ENCODE measurements around the gene CNTN5.

CNTN5 gene

DNA sequence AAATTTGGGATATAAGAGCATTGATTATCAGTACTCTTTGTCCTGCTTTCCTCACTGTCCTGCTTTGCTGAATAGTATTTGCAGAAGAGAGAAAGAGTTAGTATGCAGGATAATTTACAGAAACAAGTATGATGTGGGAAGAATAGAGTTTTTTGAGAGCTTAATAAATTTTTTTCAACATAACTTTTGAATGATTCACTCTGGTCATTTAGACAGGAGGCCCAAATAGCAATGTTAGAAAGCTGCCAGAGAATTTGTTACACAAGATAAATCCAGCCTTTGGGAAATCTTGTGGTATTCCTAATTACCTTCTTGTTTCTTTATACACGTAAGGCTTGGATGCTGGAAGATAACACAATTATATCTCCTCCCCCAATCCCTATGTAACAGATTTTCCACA is 484.6 kb downstream of the CNTN5 start:
- Histone ChIP-seq H3K9ac (ENCODE audit: low read length) (no peak overlapping the region), H2BK5ac (ENCODE audit: low read depth, low read length, poor library complexity, severe bottlenecking) (no peak overlapping the region), H3K23ac (ENCODE audit: low read length in 2 of 2) (no peak overlapping the region), H3K36me3 (ENCODE audit: control insufficient read depth in 1 of 2, insufficient read depth in 2 of 2, low read depth in 1 of 2, low read length in 2 of 2) (no peaks in the 10 kb centered on the region), H3K4ac (ENCODE audit: low read depth in 1 of 2, low read length in 2 of 2) (no peak overlapping the region), H3K27ac (ENCODE audit: low read length, poor library complexity, severe bottlenecking) (peak overlapping the region; percentile 43), H3K9me3 (ENCODE audit: control insufficient read depth, low read length) (no peaks in the 10 kb centered on the region), H3K4me2 (ENCODE audit: low read length, poor library complexity, severe bottlenecking) (no peak overlapping the region), H3K4me1 (ENCODE audit: control insufficient read depth, insufficient read depth, low read depth, low read length) (no peaks in the 10 kb centered on the region), H3K14ac (ENCODE audit: low read length in 2 of 2) (no peak overlapping the region), H3K4me3 (ENCODE audit: insufficient read depth in 1 of 2, low read depth in 1 of 2, low read length in 2 of 2) (no peak overlapping the region), H2BK15ac (ENCODE audit: low read depth, poor library complexity, severe bottlenecking) (no peak overlapping the region), H2BK120ac (ENCODE audit: low read depth, low read length) (no peak overlapping the region), H4K91ac (ENCODE audit: low read length) (no peak overlapping the region), H4K8ac (ENCODE audit: low read length) (no peak overlapping the region), H2AFZ (ENCODE audit: low read depth, low read length) (no peak overlapping the region), H2AK5ac (ENCODE audit: low read length, severe bottlenecking) (no peak overlapping the region), H2BK12ac (ENCODE audit: low read length in 2 of 2) (no peak overlapping the region), H3K18ac (ENCODE audit: low read depth in 1 of 2, low read length in 2 of 2) (no peak overlapping the region), H3K79me1 (replicated peaks; ENCODE audit: low read length, poor library complexity, severe bottlenecking) (no peaks in the 10 kb centered on the region), H3K27me3 (ENCODE audit: control insufficient read depth in 1 of 2, insufficient read depth in 1 of 2, low read length in 2 of 2) (peaks cover 0 to 4% of the 10 kb centered on the region in 2 experiments)
- DNase-seq = peak; percentile 48
- 20% methylated on average over 1 of the region's 1 CpG for WGBS

DNA sequence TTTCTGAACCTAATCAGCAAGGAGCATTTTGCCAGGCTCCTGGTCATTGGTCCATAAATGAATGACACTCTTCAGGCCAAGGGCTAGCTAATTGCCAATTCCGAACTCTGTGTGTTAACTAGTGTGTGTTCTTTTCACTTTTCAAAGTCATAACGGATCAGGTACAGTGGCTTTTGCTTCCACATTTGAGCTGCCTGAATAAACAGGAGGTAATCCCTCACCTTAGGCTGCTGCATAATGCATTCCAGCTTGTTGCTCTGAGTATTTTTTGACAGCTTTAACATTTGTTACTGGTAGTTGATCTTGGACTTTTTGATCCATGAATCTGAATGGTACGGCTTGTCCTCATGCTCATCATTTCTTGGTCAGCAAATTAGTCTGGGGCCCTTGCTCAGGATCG is 485.1 kb downstream of the CNTN5 start:
- Histone ChIP-seq H3K9ac (ENCODE audit: low read length) (no peak overlapping the region), H3K4me2 (ENCODE audit: low read length, poor library complexity, severe bottlenecking) (no peak overlapping the region), H4K8ac (ENCODE audit: low read length) (no peak overlapping the region), H3K4ac (ENCODE audit: low read depth in 1 of 2, low read length in 2 of 2) (no peak overlapping the region), H3K14ac (ENCODE audit: low read length in 2 of 2) (no peak overlapping the region), H3K36me3 (ENCODE audit: control insufficient read depth in 1 of 2, insufficient read depth in 2 of 2, low read depth in 1 of 2, low read length in 2 of 2) (no peaks in the 10 kb centered on the region), H2AK5ac (ENCODE audit: low read length, severe bottlenecking) (no peak overlapping the region), H3K4me1 (ENCODE audit: control insufficient read depth, insufficient read depth, low read depth, low read length) (no peaks in the 10 kb centered on the region), H4K91ac (ENCODE audit: low read length) (no peak overlapping the region), H3K27me3 (ENCODE audit: control insufficient read depth in 1 of 2, insufficient read depth in 1 of 2, low read length in 2 of 2) (peaks cover 0 to 4% of the 10 kb centered on the region in 2 experiments), H3K23ac (ENCODE audit: low read length in 2 of 2) (no peak overlapping the region), H3K18ac (ENCODE audit: low read depth in 1 of 2, low read length in 2 of 2) (peak overlapping the region in 1 of 2 experiments; percentile 12), H3K79me1 (replicated peaks; ENCODE audit: low read length, poor library complexity, severe bottlenecking) (no peaks in the 10 kb centered on the region), H3K27ac (ENCODE audit: low read length, poor library complexity, severe bottlenecking) (peak overlapping the region; percentile 74), H3K9me3 (ENCODE audit: control insufficient read depth, low read length) (no peaks in the 10 kb centered on the region), H2BK5ac (ENCODE audit: low read depth, low read length, poor library complexity, severe bottlenecking) (no peak overlapping the region), H2BK120ac (ENCODE audit: low read depth, low read length) (no peak overlapping the region), H2AFZ (ENCODE audit: low read depth, low read length) (peak overlapping the region; percentile 14), H3K4me3 (ENCODE audit: insufficient read depth in 1 of 2, low read depth in 1 of 2, low read length in 2 of 2) (no peak overlapping the region), H2BK12ac (ENCODE audit: low read length in 2 of 2) (no peak overlapping the region), H2BK15ac (ENCODE audit: low read depth, poor library complexity, severe bottlenecking) (no peak overlapping the region)
- no peak for DNase-seq
- 91% methylated on average over 2 of the region's 4 CpGs for WGBS

DNA sequence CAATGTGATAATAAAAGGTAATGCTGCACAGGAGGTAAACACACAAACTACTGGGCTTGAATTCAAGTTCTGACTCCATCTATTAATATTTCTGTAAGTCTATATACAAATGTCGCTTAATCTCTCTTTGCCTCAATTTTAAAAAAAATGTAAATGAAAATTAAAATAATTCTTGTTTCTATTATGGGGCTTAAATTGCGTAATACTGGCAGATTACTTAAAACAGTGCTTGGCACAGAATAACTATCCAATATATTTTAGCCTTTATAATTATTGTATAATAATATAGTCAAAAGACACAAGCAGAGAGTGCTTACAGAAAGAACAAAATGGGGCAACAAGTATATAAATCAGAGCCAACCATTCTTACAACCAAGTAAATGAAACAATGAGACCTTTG is 489.1 kb downstream of the CNTN5 start:
- no peak overlapping the region for H4K8ac ChIP-seq (ENCODE audit: low read length)
- H3K23ac ChIP-seq (ENCODE audit: low read length in 2 of 2) = no peak overlapping the region
- no peaks in the 10 kb centered on the region for H3K27me3 ChIP-seq (ENCODE audit: control insufficient read depth in 1 of 2, insufficient read depth in 1 of 2, low read length in 2 of 2)
- H3K4me3 ChIP-seq (ENCODE audit: insufficient read depth in 1 of 2, low read depth in 1 of 2, low read length in 2 of 2) = no peak overlapping the region
- H4K91ac ChIP-seq (ENCODE audit: low read length) = no peak overlapping the region
- no peaks in the 10 kb centered on the region for H3K9me3 ChIP-seq (ENCODE audit: control insufficient read depth, low read length)
- no peak overlapping the region for H2AK5ac ChIP-seq (ENCODE audit: low read length, severe bottlenecking)
- no CpG with 5 or more reads among the region's 2 CpGs for WGBS
- no peaks in the 10 kb centered on the region for H3K4me1 ChIP-seq (ENCODE audit: control insufficient read depth, insufficient read depth, low read depth, low read length)
- no peak overlapping the region for H3K18ac ChIP-seq (ENCODE audit: low read depth in 1 of 2, low read length in 2 of 2)
- H3K27ac ChIP-seq (ENCODE audit: low read length, poor library complexity, severe bottlenecking) = no peak overlapping the region
- no peak for DNase-seq
- H2AFZ ChIP-seq (ENCODE audit: low read depth, low read length) = no peak overlapping the region
- H2BK15ac ChIP-seq (ENCODE audit: low read depth, poor library complexity, severe bottlenecking) = no peak overlapping the region
- H2BK5ac ChIP-seq (ENCODE audit: low read depth, low read length, poor library complexity, severe bottlenecking) = no peak overlapping the region
- H3K4ac ChIP-seq (ENCODE audit: low read depth in 1 of 2, low read length in 2 of 2) = no peak overlapping the region
- no peak overlapping the region for H3K14ac ChIP-seq (ENCODE audit: low read length in 2 of 2)
- no peak overlapping the region for H3K9ac ChIP-seq (ENCODE audit: low read length)
- H2BK120ac ChIP-seq (ENCODE audit: low read depth, low read length) = no peak overlapping the region
- H3K4me2 ChIP-seq (ENCODE audit: low read length, poor library complexity, severe bottlenecking) = no peak overlapping the region
- H2BK12ac ChIP-seq (ENCODE audit: low read length in 2 of 2) = no peak overlapping the region
- no peaks in the 10 kb centered on the region for H3K36me3 ChIP-seq (ENCODE audit: control insufficient read depth in 1 of 2, insufficient read depth in 2 of 2, low read depth in 1 of 2, low read length in 2 of 2)
- H3K79me1 ChIP-seq (replicated peaks; ENCODE audit: low read length, poor library complexity, severe bottlenecking) = no peaks in the 10 kb centered on the region

DNA sequence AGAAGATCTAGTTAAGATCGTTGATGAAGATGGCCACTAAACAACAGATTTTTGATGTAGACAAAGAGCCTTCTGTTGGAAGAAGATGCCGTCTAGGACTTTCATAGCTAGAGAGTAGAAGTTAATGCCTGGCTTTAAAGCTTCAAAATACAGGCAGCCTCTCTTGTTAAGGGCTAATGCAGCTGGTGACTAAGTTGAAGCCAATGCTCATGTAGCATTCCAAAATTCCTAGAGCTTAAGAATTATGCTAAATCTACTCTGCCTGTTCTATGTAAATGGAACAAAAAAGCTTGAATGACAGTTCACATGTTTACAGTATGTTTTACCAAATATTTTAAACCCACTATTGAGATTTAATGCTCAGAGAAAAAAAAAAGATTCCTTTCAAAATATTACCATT is 492.6 kb downstream of the CNTN5 start:
- Histone ChIP-seq H3K9ac (ENCODE audit: low read length) (no peak overlapping the region), H3K14ac (ENCODE audit: low read length in 2 of 2) (no peak overlapping the region), H3K36me3 (ENCODE audit: control insufficient read depth in 1 of 2, insufficient read depth in 2 of 2, low read depth in 1 of 2, low read length in 2 of 2) (no peaks in the 10 kb centered on the region), H2BK15ac (ENCODE audit: low read depth, poor library complexity, severe bottlenecking) (no peak overlapping the region), H2BK5ac (ENCODE audit: low read depth, low read length, poor library complexity, severe bottlenecking) (no peak overlapping the region), H2BK12ac (ENCODE audit: low read length in 2 of 2) (no peak overlapping the region), H3K4ac (ENCODE audit: low read depth in 1 of 2, low read length in 2 of 2) (no peak overlapping the region), H3K4me1 (ENCODE audit: control insufficient read depth, insufficient read depth, low read depth, low read length) (no peaks in the 10 kb centered on the region), H3K27me3 (ENCODE audit: control insufficient read depth in 1 of 2, insufficient read depth in 1 of 2, low read length in 2 of 2) (no peaks in the 10 kb centered on the region), H3K9me3 (ENCODE audit: control insufficient read depth, low read length) (no peaks in the 10 kb centered on the region), H4K8ac (ENCODE audit: low read length) (no peak overlapping the region), H3K23ac (ENCODE audit: low read length in 2 of 2) (no peak overlapping the region), H2BK120ac (ENCODE audit: low read depth, low read length) (no peak overlapping the region), H2AK5ac (ENCODE audit: low read length, severe bottlenecking) (no peak overlapping the region), H4K91ac (ENCODE audit: low read length) (no peak overlapping the region), H3K79me1 (replicated peaks; ENCODE audit: low read length, poor library complexity, severe bottlenecking) (no peaks in the 10 kb centered on the region), H3K27ac (ENCODE audit: low read length, poor library complexity, severe bottlenecking) (no peak overlapping the region), H3K4me3 (ENCODE audit: insufficient read depth in 1 of 2, low read depth in 1 of 2, low read length in 2 of 2) (no peak overlapping the region), H3K18ac (ENCODE audit: low read depth in 1 of 2, low read length in 2 of 2) (no peak overlapping the region), H2AFZ (ENCODE audit: low read depth, low read length) (no peak overlapping the region), H3K4me2 (ENCODE audit: low read length, poor library complexity, severe bottlenecking) (no peak overlapping the region)
- DNase-seq = no peak
- WGBS = 96% methylated on average over 2 of the region's 2 CpGs

All from mesenchymal stem cell (in vitro differentiated cells and primary cell).